GM19328 (cell line): Measurements from ENCODE around the gene CNOT1.
"Not testable (repeated sequence)": the region's sequence is repeated elsewhere in the genome, so short reads cannot be mapped to it uniquely, and the experiment has no call there.

Experiments used
- ATAC-seq: cut with Tn5 transposase; IDR thresholded peaks from one replicate; pipeline ENCODE4 v1.9.1; 2021; ENCODE audit warnings: mild to moderate bottlenecking, moderate library complexity; ENCODE audit not compliant: unreplicated experiment

Gene CNOT1

DNA sequence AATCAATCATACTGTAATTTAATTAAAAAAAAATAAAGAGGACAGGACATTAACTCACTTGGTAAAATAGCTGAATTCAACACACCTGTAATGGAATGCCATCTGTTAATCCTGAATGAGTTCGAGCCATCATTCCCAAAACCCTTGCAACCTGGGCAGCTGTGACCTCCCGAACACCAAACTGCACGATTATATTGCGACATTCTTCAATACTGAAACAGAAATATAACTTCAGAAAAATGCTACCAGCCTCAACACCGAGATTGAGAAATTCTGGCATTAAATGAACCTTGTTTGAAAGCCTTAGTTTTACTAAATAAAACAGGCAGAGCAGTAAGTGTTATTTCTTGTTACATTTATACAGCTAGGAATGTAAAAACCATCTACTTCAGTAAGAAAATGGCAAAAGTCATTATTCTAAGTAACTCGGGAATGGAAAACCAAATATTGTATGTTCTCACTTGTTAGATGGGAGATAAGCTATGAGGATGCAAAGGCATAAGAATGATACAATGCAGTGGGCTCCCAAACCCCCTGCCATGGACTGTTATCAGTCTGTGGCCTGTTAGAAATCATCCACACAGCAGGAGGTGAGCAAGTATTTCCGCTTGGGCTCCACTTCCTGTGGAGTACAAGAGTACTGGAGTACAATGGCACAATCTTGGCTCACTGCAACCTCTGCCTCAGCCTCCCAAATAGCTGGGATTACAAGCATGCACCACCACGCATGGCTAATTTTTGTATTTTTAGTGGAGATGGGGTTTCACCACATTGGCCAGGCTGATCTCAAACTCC is 46.5 kb downstream of the CNOT1 start:
- ATAC-seq: no peak

DNA sequence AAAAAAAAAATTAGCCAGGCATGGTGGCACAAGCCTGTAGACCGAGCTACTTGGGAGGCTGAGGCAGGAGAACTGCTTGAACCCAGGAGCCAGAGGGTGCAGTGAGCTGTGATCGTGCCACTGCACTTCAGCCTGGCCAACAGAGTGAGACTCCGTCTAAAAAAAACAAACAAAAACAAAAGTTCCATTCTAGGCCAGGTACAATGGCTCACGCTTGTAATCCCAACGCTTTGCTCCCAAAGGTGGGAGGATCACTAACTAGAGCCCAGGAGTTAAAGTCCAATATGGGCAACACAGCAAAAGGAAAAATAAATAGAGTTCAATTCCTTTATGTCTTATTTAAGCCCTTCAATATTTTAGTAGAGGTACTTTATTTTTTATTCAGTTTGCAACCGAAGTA is 47.5 kb downstream of the CNOT1 start:
- ATAC-seq: no peak

DNA sequence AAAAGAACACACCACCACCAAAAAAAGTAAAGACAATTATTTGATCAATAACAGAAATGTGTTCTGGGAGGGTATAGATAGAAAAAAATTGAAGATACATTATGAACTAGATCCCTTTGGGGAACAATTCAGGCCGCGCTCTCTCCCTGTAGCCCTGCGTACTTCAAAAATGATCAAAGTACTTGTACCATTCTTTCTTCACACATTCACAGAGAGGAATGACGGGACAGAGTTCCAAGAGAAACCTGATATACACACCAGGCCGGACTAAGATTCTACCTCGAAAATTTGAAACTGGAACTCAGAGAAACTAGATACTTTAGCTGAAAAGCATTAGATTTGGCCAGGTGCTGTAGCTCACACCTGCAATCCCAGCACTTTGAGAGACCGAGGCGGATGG is 50.0 kb downstream of the CNOT1 start:
- no peak for ATAC-seq

- ATAC-seq: no peak
These were observed 51.0 kb downstream of the CNOT1 start for GRCh38 chr16:58578642-58579041.

DNA sequence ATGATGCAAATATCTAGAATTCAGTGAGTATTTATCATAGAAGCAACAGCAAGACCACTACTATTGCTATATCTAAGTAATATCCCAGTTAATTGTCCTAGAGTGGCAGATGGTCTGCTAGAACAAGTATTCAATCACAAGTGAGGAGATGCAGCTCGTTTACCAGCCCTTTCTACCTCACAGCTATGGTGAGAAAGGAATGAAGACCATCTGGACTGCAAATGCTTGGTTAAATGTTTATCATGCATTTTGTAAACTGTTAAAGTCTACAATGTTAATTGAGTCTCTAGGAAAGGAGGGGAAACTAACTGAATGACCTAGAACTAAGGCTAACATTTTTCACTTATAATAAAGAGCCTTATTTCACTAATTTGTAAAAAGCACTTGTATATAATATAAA is 52.5 kb downstream of the CNOT1 start:
- ATAC-seq: no peak

GRCh38 chr16:58574895-58575294 is 54.7 kb downstream of the CNOT1 start:
- no peak for ATAC-seq

- not testable (repeated sequence) for ATAC-seq
These were observed 63.9 kb downstream of the CNOT1 start for GRCh38 chr16:58565697-58566096.

DNA sequence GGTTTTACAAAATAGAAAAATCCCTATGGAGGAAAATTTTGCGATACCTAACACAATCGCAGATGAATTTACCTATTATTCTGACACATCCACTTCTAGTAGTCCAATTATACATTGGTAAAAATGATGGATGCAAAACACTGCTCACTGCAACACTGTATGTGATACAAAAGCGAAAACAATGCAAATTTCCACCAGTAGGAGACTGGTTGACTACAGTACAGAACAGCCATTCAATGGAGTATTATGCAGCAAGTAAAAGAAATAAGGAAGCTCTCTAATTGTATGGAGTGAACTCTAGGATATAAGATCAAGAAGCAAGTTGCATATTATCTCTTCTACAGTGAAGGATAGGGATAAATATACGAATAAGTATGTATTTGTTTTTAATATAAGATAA is 65.9 kb downstream of the CNOT1 start:
- no peak for ATAC-seq

GRCh38 chr16:58563235-58563634 is 66.4 kb downstream of the CNOT1 start:
- no peak for ATAC-seq

DNA sequence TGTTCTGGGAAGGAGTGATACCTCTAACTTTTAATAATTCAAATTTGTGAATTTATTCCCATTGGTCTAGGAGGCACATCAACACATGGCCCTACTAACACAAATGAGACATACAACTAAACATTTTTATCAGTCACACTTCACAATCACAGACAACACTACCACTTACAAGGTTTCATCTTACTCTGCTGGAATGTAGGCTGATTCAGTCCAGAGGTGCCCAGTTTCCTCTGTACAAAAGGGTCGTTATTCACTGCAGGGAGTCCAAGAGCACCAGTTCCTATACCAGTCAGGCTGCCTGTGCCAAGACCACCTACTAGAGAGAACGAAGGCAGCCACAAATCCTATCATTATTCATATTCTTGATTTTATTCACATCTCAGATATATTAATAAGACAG is 72.9 kb downstream of the CNOT1 start:
- no peak for ATAC-seq

- ATAC-seq: no peak
These were observed 78.1 kb downstream of the CNOT1 start for GRCh38 chr16:58551496-58551895.

GRCh38 chr16:58548378-58548777 is 81.2 kb downstream of the CNOT1 start:
- ATAC-seq: no peak

GRCh38 chr16:58543685-58544084 is 85.9 kb downstream of the CNOT1 start:
- ATAC-seq: no peak

- ATAC-seq: no peak
These were observed 87.3 kb downstream of the CNOT1 start for GRCh38 chr16:58542291-58542690.

- no peak for ATAC-seq
These were observed 87.9 kb downstream of the CNOT1 start for GRCh38 chr16:58541711-58542110.

GRCh38 chr16:58537124-58537906 is 92.3 kb downstream of the CNOT1 start:
- no peak for ATAC-seq

- no peak for ATAC-seq
These were observed 93.3 kb downstream of the CNOT1 start for GRCh38 chr16:58536278-58536677.

DNA sequence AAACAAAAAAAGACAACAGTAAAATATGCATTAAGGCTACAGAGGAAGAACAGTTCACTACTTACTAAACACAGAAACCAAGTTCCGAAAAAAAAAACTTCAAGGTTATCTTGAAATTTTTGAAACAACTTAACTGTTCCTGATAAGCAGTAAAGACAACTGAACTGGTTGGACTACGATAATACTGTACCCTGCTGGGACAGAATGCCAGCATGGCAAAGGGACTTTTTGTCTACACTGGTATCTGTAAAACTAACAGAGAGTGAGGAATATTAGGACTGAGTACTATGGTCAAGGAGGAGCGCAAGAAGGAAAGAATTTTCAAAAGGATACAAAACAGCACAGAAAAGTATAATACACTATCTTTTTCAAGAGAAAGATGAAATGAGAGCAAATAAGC is 94.5 kb downstream of the CNOT1 start:
- no peak for ATAC-seq

DNA sequence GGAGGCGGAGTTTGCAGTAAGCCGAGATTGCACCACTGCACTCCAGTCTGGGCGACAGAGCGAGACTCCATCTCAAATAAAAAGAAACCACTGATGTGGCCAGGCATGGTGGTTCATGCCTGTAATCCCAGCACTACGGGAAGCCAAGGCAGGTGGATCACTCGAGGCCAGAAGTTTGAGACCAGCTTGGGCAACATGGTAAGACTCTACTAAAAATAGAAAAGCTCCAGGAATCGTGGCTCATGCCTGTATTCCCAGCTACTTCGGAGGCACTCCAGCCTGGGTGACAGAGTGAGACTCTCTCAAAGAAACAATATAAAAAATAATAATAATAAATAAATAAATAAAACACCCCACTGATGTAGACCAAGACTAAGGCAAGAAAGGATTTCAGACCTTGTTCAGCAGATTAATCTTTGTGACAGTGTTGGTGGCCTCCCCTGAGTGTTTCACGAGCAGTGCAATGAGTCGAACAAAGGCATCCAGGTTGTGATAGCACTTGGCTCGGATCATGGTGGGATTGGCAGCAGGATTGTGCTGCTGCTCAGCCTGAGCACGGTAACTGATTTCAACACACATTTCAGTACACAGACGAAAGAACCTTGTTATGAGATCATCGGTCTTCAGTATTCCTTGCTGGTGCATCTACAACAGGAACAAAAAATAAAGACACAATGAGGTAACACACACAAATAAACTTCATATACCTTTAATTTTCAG is 95.7 kb downstream of the CNOT1 start:
- ATAC-seq: no peak

DNA sequence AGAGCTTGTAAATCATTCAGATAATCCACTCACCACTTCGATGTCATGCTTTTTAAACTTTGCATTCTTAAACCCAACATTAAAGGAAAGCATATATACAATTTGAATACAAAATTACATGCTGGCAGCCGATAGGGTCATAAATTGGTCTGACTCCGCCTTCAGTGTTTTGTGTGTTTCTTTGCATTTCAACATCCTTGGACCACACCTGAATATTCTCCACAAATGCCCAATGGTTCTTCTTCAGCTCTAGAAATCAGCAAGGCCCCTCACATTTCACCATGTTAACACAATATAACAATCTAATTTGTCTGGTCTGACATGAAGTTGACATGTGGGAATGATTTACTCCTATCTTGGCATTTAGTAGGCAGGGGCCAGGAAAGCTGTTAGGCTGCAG is 97.2 kb downstream of the CNOT1 start:
- ATAC-seq: no peak

- no peak for ATAC-seq
These were observed 99.4 kb downstream of the CNOT1 start for GRCh38 chr16:58530179-58530578.

DNA sequence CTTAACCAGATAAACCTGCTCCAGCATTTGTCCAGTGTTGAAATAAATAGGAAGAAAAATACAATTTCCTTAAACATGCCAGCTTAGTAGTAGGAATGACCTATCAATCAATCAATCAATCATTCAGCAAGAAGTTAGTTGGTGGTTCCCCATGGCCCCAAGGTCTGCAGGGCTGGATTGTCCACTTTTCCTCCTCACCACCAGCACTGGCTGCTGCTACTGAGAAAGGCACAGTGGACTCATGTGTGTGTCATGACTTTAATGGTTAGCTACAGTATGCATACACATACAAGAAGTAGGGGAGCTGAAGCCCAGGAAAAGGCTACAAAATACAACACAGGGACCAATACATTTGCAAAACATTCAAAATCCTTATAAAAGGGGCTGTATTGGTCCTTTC is 109.9 kb downstream of the CNOT1 start:
- no peak for ATAC-seq
